Fibroblast of mammary gland (primary cell): ENCODE data around the gene GABPB2.
"Not testable (repeated sequence)": the region's sequence is repeated elsewhere in the genome, so short reads cannot be mapped to it uniquely, and the experiment has no call there.

Experiments
- DNase-seq: peaks from one replicate; pipeline ENCODE4 v3.0.0-alpha.2; 2010; ENCODE audit warnings: low read depth
- H3K4me3 ChIP-seq: 2 replicates; pipeline ENCODE4 v1.5.1; 2011; ENCODE audit warnings: low read depth, mild to moderate bottlenecking, low read length, moderate library complexity; ENCODE audit not compliant: control insufficient read depth
- CTCF ChIP-seq: conservative IDR thresholded peaks from 2 replicates; pipeline ENCODE4 v1.5.1; 2011; ENCODE audit warnings: low read depth, low read length, inconsistent platforms; ENCODE audit not compliant: control insufficient read depth, insufficient read depth

The GABPB2 gene

GRCh38 chr1:151065089-151065645 is 5.4 kb upstream of the GABPB2 start:
- H3K4me3 ChIP-seq = no peak overlapping the region
- TF ChIP-seq CTCF = no peak
- DNase-seq = no peak

- no peak for TF ChIP-seq CTCF
- H3K4me3 ChIP-seq = no peak overlapping the region
- DNase-seq = no peak
These were observed 3.4 kb upstream of the GABPB2 start for GRCh38 chr1:151067185-151067584.

- H3K4me3 ChIP-seq = no peak overlapping the region
- no peak for DNase-seq
- TF ChIP-seq CTCF = no peak
These were observed 1.5 kb upstream of the GABPB2 start for GRCh38 chr1:151069103-151069486.

GRCh38 chr1:151072224-151072623 is 1.7 kb downstream of the GABPB2 start:
- no peak for TF ChIP-seq CTCF
- no peak overlapping the region for H3K4me3 ChIP-seq

GRCh38 chr1:151085953-151086559 is 15.5 kb downstream of the GABPB2 start:
- H3K4me3 ChIP-seq = no peak overlapping the region
- no peak for DNase-seq
- no peak for TF ChIP-seq CTCF

More at GRCh38 chr1:151072224-151072623, 1.7 kb downstream of the GABPB2 start:
- DNase-seq = no peak

GRCh38 chr1:151097426-151097825 is 26.9 kb downstream of the GABPB2 start:
- DNase-seq = peak; percentile 31
- not testable (repeated sequence) for H3K4me3 ChIP-seq

- H3K4me3 ChIP-seq = no peak overlapping the region
- no peak for DNase-seq
- no peak for TF ChIP-seq CTCF
These were observed 27.6 kb downstream of the GABPB2 start for GRCh38 chr1:151098126-151098525.
